GM18951 (cell line): ENCODE measurements around the gene STAG1.
"Not testable (repeated sequence)": the region's sequence is repeated elsewhere in the genome, so short reads cannot be mapped to it uniquely, and the experiment has no call there.

Experiments
- POLR2A ChIP-seq: IDR thresholded peaks from 4 replicates; pipeline ENCODE4 v1.6.1; 2011; ENCODE audit warnings: mild to moderate bottlenecking; ENCODE audit not compliant: insufficient read length, insufficient read depth; ENCODE audit errors: extremely low read depth
- in situ Hi-C: fragments of 300-500 bp; cut with MboI; formaldehyde crosslinking; loops from one replicate; pipeline ENCODE4 v1.12.0; 2022; ENCODE audit warnings: low sequenced_read_pairs, mixed read lengths, inconsistent platforms; ENCODE audit not compliant: unreplicated experiment

Gene STAG1

GRCh38 chr3:136734382-136735070 is 17.7 kb downstream of the STAG1 start:
- no peak for TF ChIP-seq POLR2A
- in situ Hi-C loops, result loop anchor here (25.0 kb wide), 1 partner anchor 347 kb away; no protein-coding TSS in a partner anchor

DNA sequence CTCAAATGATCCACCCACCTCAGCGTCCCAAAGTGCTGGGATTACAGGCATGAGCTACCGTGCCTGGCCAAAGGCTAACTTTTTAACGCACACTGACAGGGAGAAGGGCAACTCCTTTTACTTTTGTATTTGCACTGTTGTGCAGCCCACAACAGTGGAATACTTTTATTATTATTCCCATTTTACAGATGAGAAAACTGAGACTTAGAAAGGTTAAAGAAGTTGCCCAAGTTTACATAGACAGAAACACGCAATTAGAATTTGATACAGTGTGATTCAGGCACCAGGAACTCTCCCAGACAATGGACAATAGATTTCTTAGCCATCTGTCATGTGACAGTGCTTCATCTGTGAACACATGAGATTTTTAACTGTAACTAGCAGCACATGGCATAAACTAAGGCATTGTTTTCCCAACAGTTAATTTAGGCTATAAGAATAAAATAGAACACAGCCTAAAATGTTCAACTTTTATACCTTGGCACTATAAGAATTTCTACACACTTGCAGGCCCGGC is 18.8 kb downstream of the STAG1 start:
- in situ Hi-C loops, result loop anchor here (25.0 kb wide), 1 partner anchor 346 kb away; no protein-coding TSS in a partner anchor
- no peak for TF ChIP-seq POLR2A

DNA sequence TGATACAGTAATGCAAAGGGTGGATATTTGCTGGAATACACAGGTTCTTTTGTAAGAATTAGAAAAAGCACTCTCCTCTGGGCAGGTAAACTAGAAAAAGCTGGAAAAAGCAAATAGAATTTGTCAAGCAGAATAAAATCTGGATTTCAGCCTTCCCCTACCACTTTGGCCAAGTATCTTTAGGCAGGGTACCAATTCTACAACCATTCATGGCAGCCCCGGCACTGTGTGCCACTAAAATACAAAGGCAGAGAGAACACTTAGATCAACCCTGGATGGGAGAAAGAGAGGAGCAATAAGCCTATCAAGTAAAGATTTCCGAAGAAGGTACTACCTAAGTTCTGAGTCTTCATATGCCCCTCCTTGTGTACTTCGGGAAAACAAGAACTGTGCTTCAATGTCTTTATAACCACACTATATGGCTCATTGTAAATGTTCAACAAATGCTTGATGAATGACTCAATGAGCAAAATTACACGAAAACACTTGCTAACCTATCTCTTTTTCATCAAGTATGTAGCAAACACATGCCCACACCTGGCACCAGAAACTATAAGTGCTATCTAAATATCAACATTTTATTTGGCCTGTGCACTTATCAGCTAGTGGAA is 20.8 kb downstream of the STAG1 start:
- in situ Hi-C loops, result loop anchor here (25.0 kb wide), 1 partner anchor 344 kb away; no protein-coding TSS in a partner anchor
- TF ChIP-seq POLR2A, result no peak

- no peak for TF ChIP-seq POLR2A
- in situ Hi-C loops, result loop anchor here (25.0 kb wide), 1 partner anchor 343 kb away; no protein-coding TSS in a partner anchor
Measured at GRCh38 chr3:136730595-136731273, 21.4 kb downstream of the STAG1 start.

- in situ Hi-C loops, result loop anchor here (25.0 kb wide), 1 partner anchor 342 kb away; no protein-coding TSS in a partner anchor
- no peak for TF ChIP-seq POLR2A
Measured at GRCh38 chr3:136728918-136729317, 23.3 kb downstream of the STAG1 start.

GRCh38 chr3:136728473-136728872 is 23.7 kb downstream of the STAG1 start:
- in situ Hi-C loops, result loop anchor here (25.0 kb wide), 1 partner anchor 341 kb away; no protein-coding TSS in a partner anchor
- no peak for TF ChIP-seq POLR2A

GRCh38 chr3:136725468-136725867 is 26.7 kb downstream of the STAG1 start:
- in situ Hi-C loops, result loop anchor here (25.0 kb wide), 1 partner anchor 338 kb away; no protein-coding TSS in a partner anchor
- TF ChIP-seq POLR2A, result no peak

DNA sequence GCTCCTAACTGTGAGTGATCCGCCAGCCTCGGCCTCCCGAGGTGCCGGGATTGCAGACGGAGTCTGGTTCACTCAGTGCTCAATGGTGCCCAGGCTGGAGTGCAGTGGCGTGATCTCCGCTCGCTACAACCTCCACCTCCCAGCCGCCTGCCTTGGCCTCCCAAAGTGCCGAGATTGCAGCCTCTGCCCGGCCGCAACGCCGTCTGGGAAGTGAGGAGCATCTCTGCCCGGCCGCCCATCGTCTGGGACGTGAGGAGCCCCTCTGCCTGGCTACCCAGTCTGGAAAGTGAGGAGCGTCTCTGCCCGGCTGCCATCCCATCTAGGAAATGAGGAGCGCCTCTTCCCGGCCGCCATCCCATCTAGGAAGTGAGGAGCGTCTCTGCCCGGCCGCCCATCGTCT is 29.3 kb downstream of the STAG1 start:
- in situ Hi-C loops, result not testable (repeated sequence)

DNA sequence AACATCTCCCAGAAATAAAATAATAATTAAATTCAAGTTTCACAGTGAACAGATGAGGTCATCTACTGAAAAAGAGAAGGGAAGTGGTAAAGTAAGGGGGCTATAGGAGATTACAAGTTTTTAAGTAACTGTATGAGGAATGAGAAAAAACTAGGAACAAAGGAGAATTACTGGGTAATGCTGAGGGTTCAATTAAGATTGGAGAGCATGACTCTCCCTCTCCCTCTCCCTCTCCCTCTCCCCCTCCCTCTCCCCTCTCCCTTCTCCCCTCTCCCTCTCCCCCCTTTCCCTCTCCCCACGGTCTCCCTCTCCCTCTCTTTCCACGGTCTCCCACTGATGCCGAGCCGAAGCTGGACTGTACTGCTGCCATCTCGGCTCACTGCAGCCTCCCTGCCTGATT is 29.8 kb downstream of the STAG1 start:
- in situ Hi-C loops, result not testable (repeated sequence)

DNA sequence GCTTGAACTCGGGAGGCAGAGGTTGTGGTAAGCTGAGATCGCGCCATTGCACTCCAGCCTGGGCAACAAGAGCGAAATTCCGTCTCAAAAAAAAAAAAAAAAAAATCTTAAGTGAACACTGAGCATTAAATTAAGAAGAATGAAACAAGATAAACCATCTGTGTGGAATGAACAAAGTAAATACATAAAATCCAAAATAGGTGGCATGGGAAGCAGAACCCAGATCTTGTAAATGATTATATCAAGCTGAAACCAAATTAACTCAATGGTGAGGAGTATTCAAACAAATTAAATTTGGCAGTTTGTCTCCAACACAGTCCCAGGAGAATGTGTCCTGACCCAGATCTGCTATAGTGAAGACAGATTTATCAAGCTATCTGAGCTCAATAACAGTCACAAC is 32.1 kb downstream of the STAG1 start:
- no peak for TF ChIP-seq POLR2A
- in situ Hi-C loops, result no loop called here

DNA sequence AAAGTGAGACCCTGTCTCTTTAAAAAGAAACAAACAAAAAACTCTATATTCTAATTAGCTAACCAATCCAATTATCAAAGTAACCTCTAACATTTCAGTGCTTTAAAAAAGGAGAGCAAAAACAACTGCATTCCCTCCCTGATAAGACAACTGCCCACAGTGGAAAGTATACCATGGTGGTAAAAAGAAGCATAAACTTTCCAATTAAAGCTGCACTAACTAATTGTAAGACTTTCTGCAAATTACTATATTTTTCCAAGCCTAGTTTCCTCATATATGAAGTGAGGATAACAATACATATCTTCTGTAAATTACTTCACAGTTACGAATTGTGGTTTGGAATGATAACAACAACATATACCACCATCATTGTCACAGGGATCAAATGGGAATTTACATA is 35.5 kb downstream of the STAG1 start:
- no peak for TF ChIP-seq POLR2A
- in situ Hi-C loops, result no loop called here

- in situ Hi-C loops, result no loop called here
- TF ChIP-seq POLR2A, result no peak
Measured at GRCh38 chr3:136714020-136714419, 38.2 kb downstream of the STAG1 start.

- no peak for TF ChIP-seq POLR2A
- in situ Hi-C loops, result no loop called here
Measured at GRCh38 chr3:136712941-136713340, 39.2 kb downstream of the STAG1 start.

GRCh38 chr3:136711888-136712287 is 40.3 kb downstream of the STAG1 start:
- in situ Hi-C loops, result not testable (repeated sequence)
